SIG-M5 treated with dmso at 0.1 percent for 504 hours (cell line): ENCODE measurements around the gene FARS2.

Source experiments
- DNase-seq: peaks from one replicate; lab custom pipeline; 2025; ENCODE audit not compliant: unreplicated experiment; lab: John Stamatoyannopoulos, UW

Gene FARS2

DNA sequence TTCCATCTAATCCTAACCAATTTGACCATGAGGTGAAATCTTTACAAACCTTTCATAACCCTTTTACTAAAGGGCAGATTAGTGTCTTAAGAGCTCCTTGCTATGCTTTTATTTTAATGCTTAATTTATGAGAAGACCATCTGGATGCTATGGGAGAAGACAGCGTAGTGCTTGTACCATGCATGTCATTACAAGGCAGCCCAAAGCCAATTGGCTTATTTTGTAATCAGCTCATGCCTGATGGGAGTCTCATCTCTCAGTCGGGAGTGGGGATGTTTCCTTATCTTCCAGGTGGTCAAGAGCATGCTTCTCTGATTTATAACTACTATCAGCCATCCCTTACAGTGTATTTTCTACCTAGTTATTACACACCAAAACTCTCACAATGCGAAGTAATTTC, 304.7 kb downstream of the FARS2 start:
- no peak for DNase-seq

DNA sequence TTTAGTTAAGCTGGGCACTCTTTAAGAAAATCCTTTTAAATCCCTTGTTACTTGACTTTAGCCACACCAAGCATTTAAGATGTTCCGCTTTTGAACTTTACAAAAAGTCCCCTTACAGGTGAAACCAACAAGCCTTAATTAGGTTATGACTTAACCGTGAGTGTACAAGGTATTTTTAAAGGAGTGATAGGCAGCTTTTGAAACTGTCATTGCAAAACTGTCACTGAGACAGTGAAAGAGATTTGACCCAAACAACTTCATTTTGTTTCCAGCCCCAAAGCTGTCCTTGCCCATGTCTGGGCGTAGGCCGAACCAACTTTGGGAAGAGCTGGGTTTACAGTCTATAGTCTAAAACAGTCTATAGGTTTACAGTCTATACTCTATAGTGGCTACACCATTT, 305.4 kb downstream of the FARS2 start:
- no peak for DNase-seq

DNA sequence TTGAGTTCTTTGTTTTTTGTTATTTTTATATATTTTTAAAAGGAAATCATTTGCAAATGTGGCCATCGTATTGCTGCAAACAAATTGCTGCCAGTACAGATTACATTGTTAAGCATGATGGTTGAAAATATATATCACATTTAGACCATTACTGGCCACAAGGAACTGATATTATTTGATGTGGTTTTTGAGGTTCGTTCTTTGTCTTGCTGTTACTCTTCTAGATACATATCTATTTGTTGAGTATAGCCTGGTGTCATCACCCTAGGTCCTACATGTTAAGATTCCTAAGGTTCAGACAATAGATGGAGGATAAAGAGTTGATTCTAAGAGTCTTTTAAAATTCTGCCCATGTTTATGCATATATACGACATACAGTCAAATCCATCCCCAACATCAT, 306.0 kb downstream of the FARS2 start:
- no peak for DNase-seq

DNA sequence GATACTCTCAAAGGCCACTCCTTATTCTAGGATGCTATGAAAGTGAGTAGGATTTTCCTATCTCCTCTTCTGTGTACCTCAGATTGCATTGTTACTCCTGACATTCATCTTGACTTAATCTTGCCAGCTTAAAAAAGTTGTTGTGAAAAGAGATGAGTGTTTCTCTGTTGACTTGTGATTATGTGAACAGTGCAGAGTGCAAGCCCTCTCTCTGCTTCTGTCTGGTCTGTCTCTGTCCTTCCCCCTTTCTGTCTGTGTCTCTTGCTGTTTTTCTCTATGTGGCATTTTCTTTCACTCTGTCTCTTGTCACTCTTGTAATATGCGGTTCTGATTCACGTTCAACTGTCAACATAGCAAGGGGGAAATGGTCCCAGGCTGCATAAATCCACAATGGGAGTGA, 306.6 kb downstream of the FARS2 start:
- no peak for DNase-seq

DNA sequence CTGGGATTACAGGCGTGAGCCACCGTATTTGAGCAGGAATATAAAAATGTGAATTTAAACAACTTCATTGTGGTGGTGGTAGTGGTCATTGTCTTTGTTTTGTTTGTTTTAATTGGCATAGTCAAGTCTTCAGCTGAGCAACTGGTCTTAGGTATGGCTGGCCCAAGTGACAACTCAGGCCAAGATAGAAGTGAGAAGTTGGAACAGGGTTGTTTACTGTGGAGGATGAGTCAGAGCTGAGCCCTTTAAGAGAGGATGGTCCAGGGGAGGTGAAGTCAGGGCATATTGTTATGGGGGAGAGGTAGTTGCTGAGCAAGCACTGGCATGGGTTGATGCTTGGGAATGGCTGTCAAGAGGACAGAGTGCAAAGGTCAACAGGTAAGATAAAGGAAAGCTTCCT, 308.2 kb downstream of the FARS2 start:
- no peak for DNase-seq

DNA sequence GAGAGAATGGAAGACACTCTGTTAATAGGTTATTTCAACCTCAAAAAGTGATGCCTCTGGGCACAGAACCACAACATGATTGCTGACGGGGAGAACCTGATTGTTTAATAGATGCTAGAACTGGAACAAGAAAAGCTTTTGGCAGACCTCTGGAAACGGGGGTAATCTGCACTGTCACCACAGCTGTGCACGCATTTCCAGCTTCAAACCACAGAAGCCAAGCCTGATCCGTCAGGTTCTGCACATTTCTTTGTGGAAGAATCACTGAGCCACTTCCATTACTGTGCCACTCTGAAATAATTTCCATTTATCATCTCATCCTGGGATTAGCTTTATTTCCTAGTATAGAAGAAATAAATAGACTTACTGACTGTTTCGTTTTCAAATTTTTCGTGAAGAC, 309.3 kb downstream of the FARS2 start:
- no peak for DNase-seq

DNA sequence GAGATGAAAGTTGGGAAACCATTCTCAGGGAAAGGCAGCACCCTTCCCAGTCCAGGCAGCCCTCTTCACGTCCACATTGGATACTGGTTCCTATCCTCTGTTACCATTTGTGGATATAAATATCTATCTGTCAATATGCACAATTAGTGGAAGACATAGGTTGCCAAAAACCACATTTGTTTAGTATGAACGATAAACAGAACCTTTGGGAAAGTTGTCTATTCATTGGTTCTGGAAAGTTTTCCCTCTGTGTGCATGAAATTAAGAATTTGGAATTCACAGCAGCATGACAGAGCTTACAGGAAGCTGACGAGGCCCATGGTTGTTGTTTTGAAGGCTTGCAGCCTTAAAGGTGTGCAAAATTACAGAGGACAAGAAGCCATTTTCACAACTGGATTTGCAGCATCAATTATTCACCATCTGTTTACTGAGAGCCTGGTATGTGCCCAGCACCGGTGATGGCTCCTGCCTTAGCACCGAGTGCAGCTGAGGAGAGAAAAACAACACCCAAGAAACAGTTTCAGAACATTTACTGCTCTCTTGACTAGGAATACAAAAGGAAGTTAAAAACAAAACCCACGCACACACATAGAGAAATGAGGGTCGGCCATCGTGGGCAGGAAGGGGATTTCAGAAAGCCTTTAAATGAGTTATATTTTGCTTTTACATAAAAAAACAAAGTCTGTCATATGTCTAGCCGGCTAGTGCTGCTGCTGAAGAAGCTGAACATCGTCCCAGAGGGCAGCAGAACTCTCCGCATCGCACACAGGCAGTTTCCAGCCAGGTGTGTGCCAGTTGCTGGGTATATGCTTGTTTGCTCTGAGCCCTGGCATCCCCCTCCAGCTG, 319.6 kb downstream of the FARS2 start:
- DNase-seq: no peak

DNA sequence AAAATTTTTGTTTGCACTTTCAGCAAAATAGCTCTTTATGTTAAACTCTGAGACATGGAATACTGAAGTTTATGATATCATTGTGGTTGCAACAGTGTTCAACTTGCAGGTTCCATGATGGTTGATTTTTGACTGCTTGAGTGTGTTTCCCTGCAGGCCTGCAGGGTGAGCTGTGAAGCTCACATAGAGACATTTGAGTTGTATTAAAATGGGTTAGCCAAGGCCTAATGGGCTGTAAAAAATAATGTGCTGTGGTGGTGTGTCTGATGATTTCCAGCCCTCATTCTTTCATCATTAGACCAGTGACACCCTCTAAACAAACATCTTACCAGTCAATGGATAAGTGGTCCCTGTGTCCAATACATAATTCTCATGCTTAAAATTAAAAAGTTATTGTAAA, 321.4 kb downstream of the FARS2 start:
- no peak for DNase-seq

DNA sequence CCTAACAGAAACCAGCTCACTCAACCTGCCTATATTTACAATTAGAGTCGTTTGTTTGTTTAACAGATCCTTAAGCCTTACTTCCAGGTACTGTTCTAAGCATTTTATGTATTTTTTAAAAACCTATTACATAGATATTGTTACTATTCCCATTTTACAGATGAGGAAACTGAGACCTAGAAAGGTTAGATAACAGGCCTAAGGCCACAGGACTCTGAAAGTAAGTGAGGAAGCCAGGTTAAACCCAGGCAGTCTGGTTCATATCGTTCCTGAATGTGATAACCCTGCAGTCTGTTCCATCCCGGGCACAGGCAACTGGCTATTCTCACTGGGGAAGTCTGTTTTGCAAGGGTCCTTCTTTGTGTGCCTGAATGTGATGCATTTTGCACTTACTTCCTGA, 322.2 kb downstream of the FARS2 start:
- no peak for DNase-seq

DNA sequence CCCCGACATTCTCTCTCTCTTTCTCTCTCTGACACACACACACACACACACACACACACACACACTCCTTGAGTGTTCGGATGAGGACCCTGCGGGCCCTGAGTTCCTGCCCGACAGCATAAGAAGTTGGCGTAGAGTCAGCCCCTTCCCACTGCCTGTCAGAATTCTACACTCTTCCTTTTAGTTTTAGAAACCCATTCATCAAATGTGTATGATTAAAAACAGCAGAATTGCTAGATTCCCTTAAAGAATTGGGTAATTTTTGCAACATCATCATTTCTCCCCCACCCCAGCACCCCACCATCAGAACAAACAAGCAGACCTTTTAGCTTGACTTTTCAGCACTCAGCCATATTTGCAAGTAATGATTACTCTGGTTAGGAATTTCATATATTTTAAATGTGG, 322.8 kb downstream of the FARS2 start:
- no peak for DNase-seq

DNA sequence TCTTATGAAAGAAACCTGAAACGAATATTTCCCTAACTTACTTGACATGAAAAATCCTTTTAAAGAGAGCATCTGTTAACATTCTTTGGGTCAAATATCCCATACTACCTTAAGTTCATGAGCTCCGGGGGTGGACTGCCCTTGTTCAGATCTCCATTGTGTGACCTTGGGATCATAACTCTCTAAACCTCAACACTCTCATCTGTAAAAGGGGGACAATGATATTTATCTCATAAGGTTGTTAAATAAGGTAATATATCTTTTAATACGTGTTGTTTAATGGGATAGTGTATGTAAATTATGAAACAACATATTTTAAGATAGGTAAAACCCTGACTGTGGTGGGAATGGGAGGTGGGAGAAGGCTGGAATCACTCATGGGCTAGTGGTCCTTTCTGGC, 326.3 kb downstream of the FARS2 start:
- no peak for DNase-seq

DNA sequence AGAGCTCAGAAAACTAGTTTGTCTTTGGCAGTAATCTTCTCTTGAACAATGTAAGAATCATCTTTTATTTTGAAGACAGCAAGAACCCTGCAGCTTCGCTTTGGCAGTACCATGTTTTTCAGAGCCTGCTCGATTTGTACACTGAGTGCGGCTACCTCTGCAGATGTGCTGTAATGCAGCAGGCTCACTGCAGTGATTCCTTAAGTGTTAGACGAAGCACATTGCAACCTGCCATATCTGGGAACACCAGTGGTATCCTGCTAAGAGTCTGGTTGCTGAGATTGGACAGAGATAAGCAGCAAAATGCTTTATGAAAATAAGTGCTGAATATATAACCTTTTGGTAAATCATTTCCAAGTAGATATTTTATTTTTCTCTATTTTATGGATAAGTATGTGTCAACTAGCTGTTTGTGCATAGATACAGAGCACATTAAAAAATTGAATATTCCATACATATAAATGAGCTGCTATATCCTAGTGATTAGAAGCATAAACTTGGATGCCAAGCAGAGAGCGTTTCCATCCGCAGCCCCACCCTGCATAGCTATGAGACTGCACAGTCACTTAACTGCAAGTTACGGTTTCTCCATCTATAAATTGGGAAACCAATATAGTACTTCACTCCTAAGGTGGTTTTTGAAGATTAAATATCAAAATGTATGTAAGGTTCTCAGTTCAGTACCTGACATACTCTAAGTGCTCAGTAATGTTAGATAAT, 328.3 kb downstream of the FARS2 start:
- DNase-seq: no peak

DNA sequence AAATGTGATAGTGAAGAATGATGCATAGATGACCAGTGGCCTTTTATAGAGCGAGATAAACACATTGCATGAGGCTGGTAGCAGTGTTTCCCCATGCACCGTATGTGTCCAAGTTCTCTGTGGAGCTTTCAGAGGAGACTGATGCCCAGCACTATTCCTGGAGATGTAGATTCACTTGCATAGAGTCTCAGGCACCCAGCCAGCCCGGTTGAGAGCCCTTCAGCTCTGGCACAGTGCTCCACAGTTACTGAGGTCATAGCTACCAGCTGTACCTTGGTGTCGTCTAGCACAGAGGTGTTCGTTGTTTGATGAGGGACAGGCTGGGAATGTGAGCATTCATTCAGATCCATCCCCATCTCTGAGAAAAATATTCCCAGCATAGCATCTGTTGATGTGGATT, 328.9 kb downstream of the FARS2 start:
- DNase-seq: no peak

DNA sequence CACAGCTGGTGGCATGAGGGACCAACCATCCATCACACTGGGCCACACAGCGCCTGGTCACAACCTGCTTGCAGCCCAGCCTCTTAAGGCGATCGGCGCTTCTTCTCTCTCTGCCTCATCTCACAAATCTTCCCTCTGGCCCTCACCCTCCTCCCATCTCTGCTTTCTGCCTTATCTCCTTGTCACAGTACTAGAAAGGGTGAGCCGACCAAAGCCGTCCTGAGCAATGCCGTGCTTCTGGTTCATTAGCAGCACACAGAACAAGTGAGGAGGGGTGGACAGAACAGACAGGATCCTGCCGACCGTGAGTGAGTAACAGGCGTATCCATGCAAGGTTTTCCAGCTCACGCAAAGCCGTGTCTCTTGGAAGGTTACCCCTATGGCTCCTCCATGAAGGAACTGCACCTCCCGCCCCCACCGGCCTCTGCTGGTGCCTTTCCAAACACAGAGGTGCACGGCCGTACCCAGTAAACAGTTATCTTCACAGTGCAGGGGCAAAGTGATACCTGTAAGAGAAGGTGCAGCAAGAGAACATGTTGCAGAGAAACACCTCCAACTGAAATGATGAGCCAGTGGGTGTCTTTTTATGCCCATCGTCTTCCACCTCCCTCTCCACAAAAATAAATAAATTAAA, 331.7 kb downstream of the FARS2 start:
- no peak for DNase-seq

DNA sequence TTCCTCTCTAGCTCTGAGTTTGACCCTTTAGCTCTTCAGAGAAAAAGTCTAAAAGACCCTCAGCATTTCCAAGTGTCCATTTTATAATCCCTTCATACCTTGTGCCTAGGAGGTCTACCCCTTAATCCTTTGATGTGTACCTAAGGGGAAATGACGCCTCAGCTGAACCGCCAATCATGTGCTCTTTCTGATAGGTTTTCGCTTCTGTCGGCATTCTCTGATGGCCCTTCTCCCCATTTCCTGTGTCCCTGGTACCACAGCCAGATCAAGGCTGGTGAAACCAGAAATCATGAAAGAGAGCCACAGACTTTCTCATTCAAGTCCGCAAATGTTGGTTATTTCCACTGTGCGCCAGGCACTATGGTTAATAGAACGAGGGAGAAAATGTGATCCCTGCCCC, 333.9 kb downstream of the FARS2 start:
- DNase-seq: no peak

DNA sequence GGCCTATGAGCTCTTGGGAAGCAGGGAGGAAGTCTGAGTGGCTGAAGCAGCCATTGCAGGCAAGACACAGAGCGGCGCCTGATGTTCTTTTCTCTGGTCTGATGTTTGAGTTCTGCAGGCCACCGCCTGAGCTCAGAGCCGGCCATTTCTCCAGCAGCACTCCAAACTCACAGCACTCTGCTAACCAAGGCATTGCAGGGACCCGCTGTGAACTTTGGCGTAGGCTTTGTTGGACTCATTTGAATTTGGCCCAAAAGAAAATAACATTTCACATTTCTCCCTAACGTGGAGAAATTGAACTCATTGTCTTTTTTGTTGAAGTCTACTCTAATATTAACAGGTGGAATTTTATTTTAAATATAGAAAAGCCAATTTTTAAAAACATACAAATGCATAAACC, 336.1 kb downstream of the FARS2 start:
- DNase-seq: no peak

DNA sequence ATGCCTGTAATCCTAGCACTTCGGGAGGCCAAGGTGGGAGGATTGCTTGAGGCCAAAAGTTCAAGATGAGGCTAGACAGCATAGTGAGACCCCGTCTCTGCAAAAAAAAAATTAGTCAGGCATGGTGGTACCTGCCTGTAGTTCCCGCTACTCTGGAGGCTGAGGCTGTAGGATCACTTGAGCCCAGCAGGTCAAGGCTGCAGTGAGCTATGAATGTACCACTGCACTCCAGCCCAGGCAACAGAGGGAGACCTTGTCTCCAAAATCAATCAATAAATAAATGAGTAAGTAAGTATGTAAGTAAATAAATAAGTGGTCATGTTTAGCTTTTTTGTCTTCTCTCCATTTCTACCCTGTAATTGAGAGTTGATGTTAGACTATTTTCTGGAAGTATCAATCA, 336.8 kb downstream of the FARS2 start:
- no peak for DNase-seq

DNA sequence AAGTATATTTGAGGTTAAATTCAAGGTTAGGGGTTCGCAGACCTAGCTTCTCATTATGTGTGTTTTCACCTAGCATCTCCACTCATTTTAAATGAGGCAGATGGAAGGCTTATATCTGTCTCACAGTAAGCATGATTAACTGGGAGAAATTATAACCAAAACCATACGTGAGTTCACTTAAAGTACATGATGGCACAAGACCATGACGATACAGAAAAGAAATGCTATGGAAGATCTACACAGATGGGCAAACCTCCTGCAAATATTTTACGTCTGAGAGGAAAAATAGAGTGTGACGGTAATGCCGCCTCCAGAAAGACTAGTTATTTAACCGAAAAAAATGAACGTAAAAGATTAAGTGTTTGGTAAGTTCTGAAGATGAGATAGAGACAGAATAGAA, 337.8 kb downstream of the FARS2 start:
- no peak for DNase-seq

DNA sequence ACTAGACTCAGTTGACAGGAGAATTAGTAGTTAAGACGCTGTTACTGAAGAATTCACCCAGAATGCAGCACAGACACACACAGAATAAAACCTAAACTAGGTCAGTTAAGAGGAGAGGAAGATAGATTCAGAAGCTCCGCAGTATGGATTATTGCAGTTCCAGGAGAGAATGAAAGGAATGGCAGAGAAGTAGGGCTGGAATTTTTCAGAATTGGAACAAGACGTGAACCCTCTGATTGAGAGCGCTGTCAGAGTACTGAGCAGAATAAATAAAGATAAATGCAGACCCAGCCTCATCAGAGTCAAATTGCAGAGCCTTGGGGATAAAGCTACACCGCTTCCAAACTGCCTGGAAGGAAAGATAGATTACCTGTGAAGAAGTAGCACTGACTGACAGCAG, 344.6 kb downstream of the FARS2 start:
- DNase-seq: no peak

DNA sequence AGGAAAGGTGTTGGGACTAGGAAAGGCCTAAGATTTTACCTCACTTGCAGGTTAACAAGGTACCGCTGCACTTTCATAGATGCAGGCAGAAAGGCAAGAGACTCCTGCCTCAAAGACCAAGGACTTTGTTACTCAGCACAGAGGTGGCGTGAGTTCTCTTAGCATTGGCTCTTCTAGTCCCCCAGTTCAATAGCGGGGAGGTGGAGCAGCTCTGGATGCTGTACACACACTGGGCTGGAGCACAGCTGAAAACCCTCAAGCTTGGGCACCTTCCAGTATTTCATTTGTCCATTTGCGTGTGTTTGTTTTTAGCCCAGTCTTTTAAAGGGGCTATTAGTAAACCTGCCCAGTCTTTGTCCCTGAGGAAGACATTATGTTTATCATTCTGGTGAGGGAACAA, 345.2 kb downstream of the FARS2 start:
- DNase-seq: no peak

DNA sequence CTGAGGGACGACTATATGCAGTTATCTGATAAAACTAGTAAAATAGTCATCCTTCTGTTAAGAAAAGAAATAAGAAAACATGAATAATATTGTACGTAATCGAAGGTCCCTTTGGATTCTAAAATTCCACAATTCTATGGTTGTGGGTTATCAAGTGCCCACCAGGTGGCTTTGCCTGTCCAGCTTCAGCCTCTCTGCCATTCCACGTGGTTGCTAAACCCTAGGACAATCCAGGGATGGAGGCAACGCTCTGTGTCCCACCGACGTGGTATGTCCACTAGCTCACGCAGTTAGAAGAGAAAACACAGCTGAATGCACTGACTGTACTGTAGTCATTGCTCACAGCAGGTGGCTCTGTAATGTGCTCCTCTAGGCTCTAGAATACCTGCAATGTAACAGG, 349.3 kb downstream of the FARS2 start:
- no peak for DNase-seq

DNA sequence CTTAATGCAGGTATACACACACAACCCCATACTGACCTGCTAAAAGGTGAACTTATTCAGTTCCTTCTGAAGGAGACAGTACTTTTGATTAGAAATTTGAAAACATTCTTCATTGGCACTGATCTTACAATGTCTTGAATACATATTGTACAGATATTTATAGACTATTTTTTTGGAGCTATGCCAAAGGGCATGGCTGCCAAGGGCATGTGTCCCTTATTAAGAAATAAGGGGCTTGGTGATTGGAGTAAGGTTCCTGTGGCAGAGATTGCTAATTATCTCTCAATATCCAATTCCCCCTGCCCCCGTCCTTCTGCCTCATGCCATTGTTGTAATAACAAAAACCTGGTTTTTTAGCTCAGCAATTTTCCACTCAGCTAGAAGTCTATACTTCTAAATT, 355.9 kb downstream of the FARS2 start:
- DNase-seq: no peak
